Lung (tissue), 12 donors: ENCODE data around the gene FHAD1. TPM values are rescaled to one million over a fixed set of nuclear protein-coding genes. Genes with fewer than 3 reads are reported as not detected.

Experiments used
- ATAC-seq: fragments of 200-7000 bp; cut with Tn5 transposase; one replicate; pipeline ENCODE4 v1.9.1; 2020; ENCODE audit warnings: moderate number of reproducible peaks; ENCODE audit not compliant: insufficient read depth, low FRiP score
- DNase-seq, 3 donors: peaks; one replicate each; pipeline ENCODE4 v3.0.0-alpha.2; 2013 to 2017
- H3K27ac ChIP-seq, 2 donors: one replicate each; pipeline ENCODE4 v1.5.1; 2013; ENCODE audit warnings: mild to moderate bottlenecking in 2 of 2, moderate library complexity in 2 of 2, control low read depth in 1 of 2, inconsistent platforms in 1 of 2, low read depth in 1 of 2, low read length in 1 of 2
- H3K27me3 ChIP-seq, 3 donors: one replicate each; pipeline ENCODE4 v1.5.1; 2013; ENCODE audit warnings: low read length in 2 of 3; ENCODE audit not compliant: control insufficient read depth in 3 of 3, insufficient read depth in 3 of 3
- H3K36me3 ChIP-seq, 4 donors: one replicate each; pipeline ENCODE4 v1.5.1; 2013; ENCODE audit warnings: low read length in 4 of 4, mild to moderate bottlenecking in 1 of 4, moderate library complexity in 1 of 4; ENCODE audit not compliant: control insufficient read depth in 4 of 4, insufficient read depth in 4 of 4
- H3K4me1 ChIP-seq, 5 donors: one replicate each; pipeline ENCODE4 v1.5.1; 2013; ENCODE audit warnings: low read length in 5 of 5, mild to moderate bottlenecking in 2 of 5, moderate library complexity in 1 of 5; ENCODE audit not compliant: control insufficient read depth in 5 of 5, insufficient read depth in 5 of 5
- H3K4me3 ChIP-seq: one replicate; pipeline ENCODE4 v1.5.1; 2013; ENCODE audit warnings: mild to moderate bottlenecking, control low read depth, moderate library complexity
- H3K9ac ChIP-seq, 2 donors: one replicate each; pipeline ENCODE4 v1.5.1; 2013; ENCODE audit warnings: low read length in 2 of 2, control low read depth in 1 of 2; ENCODE audit not compliant: insufficient read depth in 1 of 2
- H3K9me3 ChIP-seq, 4 donors: one replicate each; pipeline ENCODE4 v1.5.1; 2013; ENCODE audit warnings: low read length in 3 of 4, mild to moderate bottlenecking in 1 of 4, moderate library complexity in 1 of 4; ENCODE audit not compliant: control insufficient read depth in 4 of 4, insufficient read depth in 3 of 4
- WGBS, 2 donors: extraction: QIAGEN DNeasy Blood & Tissue Kit; methylation state at CpG; one replicate each; pipeline ENCODE4 v1.1.7; 2013; 5-methylcytosine and 5-hydroxymethylcytosine counted together
- polyA plus RNA-seq, 2 donors: library from polyadenylated mRNA; stranded (reverse); fragments of 200-250 nt; gene quantifications; one replicate each; pipeline ENCODE4 v1.2.1, GENCODE V29; 2013
- total RNA-seq, 2 donors: library from RNA; depleted of rRNA in 1 of 2; stranded (reverse); fragments of >200 nt in 1 of 2; gene quantifications; one replicate each; pipeline ENCODE4 v1.2.1, GENCODE V29; 2014 to 2021
- TF ChIP-seq, protein P1 (sequence below): IDR thresholded peaks from 2 replicates; pipeline ENCODE4 v1.5.1; 2012; ENCODE audit warnings: mild to moderate bottlenecking; ENCODE audit errors: control extremely low read depth, extremely low read depth
- donor health status: control.
- donor health status: control.
- donor health status: Bipolar disorder and iron deficiency.
- donor health status: healthy.
- donor health status: DM: yes; HTN: yes; CAD: no.

FHAD1 gene
- total and polyA plus RNA-seq, 4 donors: 4.4 to 25.9 (median 9.2) TPM

DNA sequence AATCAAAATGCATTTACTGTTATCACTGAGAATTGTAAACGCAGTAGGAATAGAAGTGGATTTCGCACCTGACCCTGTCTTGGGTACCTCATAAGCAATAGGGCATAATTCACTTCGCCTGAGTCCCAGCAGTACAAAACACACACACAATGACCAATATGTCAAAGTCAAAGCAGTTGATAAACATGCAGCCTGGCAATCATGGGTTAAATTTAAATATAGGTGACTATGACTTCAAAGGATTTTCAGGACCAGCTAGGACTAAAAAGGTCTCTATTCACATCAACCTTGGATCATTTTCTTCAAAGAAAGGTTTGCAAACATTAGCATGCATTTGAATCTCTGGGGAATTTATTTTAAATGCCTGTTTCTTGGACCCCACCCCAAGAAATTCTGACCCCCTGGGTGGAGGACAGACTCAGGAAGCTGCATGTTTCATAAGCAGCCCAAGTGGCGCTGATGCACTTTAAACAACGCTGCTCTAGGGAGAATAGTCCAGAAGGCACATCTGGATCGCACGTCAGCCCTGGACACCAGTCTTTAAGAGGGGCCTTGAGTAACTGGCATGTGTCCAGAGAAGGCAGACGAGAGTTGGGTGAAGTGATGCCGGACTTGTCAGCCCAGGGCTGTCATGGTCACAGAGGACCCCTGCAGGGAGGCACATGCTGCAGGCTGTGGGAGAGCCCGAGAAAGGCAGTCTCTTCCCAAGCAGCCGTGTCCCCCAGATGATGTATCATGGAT, 107.0 kb downstream of the FHAD1 start:
- DNase-seq: peak; percentile 30 to 58 (median 39)
- no peak overlapping the region for H3K27ac ChIP-seq
- H3K4me1 ChIP-seq: peaks cover 0 to 3% (median 0%) of the 10 kb centered on the region in 5 donors
- no peak overlapping the region for H3K9ac ChIP-seq
- 70 to 78% methylated on average over 11 of the region's 11 CpGs for WGBS, 2 donors
- no peak for ATAC-seq
- no peak overlapping the region for H3K4me3 ChIP-seq
- H3K27me3 ChIP-seq: no peaks in the 10 kb centered on the region
- no peaks in the 10 kb centered on the region for H3K36me3 ChIP-seq
- TF ChIP-seq, protein P1, sequence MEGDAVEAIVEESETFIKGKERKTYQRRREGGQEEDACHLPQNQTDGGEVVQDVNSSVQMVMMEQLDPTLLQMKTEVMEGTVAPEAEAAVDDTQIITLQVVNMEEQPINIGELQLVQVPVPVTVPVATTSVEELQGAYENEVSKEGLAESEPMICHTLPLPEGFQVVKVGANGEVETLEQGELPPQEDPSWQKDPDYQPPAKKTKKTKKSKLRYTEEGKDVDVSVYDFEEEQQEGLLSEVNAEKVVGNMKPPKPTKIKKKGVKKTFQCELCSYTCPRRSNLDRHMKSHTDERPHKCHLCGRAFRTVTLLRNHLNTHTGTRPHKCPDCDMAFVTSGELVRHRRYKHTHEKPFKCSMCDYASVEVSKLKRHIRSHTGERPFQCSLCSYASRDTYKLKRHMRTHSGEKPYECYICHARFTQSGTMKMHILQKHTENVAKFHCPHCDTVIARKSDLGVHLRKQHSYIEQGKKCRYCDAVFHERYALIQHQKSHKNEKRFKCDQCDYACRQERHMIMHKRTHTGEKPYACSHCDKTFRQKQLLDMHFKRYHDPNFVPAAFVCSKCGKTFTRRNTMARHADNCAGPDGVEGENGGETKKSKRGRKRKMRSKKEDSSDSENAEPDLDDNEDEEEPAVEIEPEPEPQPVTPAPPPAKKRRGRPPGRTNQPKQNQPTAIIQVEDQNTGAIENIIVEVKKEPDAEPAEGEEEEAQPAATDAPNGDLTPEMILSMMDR: no peak
- no peaks in the 10 kb centered on the region for H3K9me3 ChIP-seq

DNA sequence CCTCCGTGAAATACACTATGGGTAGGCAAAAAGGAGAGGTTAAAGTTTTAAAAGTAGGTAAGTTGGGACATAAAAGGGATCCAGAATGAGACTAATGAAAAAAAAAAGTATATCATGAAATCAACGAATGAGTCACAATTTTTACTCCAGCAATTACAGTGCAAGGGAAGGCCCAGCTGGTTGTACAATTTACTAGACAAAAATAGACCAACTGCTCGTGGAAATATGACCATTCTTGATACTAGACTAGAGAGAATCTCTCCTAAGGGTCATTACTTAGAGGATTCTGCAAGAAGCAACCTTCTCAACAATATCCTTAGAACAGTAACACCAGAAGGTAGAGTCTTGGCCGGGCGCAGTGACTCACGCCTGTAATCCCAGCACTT, 107.5 kb downstream of the FHAD1 start:
- no peaks in the 10 kb centered on the region for H3K9me3 ChIP-seq
- no peak overlapping the region for H3K27ac ChIP-seq
- peaks cover 0 to 3% (median 0%) of the 10 kb centered on the region in 5 donors for H3K4me1 ChIP-seq
- H3K36me3 ChIP-seq: no peaks in the 10 kb centered on the region
- H3K9ac ChIP-seq: no peak overlapping the region
- WGBS, 2 donors: 79 to 87% methylated on average over 6 of the region's 6 CpGs
- ATAC-seq (no peak), DNase-seq (peak in 1 of 3 donors; percentile 31)
- no peaks in the 10 kb centered on the region for H3K27me3 ChIP-seq
- TF ChIP-seq, protein P1: no peak
- no peak overlapping the region for H3K4me3 ChIP-seq

DNA sequence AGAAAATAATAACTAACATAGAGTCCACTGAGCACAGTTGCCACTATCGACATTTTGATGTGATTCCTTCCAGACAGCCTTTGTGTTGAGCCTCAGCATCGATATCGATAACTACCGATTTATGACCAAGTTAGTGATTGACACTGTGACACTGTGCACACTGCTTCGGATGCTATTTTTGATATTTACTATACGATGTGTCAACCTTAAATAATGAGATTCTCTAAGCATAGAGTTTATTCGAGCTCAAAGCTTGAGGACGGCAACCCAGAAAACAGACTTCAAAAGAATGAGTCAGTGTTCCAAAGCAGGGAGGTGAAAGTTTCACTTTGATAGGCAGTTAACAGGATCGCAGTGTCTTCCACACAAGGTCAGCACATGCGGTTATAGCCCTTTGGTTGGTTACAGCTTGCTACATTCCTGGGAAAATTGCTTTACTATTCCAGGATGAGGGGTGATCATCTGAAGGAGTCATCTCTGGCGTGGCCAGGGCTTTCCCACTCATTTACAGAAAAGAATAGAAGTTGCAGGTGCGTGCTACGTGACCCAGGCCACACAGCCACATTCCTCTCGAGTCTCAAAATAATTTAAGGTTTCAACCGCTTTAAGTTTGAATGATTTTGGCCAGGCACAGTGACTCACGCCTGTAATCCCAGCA, 109.1 kb downstream of the FHAD1 start:
- TF ChIP-seq, protein P1: no peak
- no peak for ATAC-seq
- 90 to 92% methylated on average over 16 of the region's 16 CpGs for WGBS, 2 donors

More for the DNA sequence above, 109.1 kb downstream of the FHAD1 start:
- H3K4me3 ChIP-seq: no peak overlapping the region
- no peak for DNase-seq
- H3K36me3 ChIP-seq: no peaks in the 10 kb centered on the region
- H3K27ac ChIP-seq: no peak overlapping the region
- H3K27me3 ChIP-seq: no peaks in the 10 kb centered on the region
- peaks cover 0 to 3% (median 0%) of the 10 kb centered on the region in 5 donors for H3K4me1 ChIP-seq
- H3K9me3 ChIP-seq: no peaks in the 10 kb centered on the region
- no peak overlapping the region for H3K9ac ChIP-seq
